HEK293 (cell line): Measurements from ENCODE around the gene HSF2BP.
"Not testable (repeated sequence)": the region's sequence is repeated elsewhere in the genome, so short reads cannot be mapped to it uniquely, and the experiment has no call there.

ENCODE experiments used
- CTCF ChIA-PET: fragments of 350-600 bp; formaldehyde crosslinking; extraction: SDS; loops from one replicate; lab custom pipeline; 2021; ENCODE audit warnings: antibody characterized with exemption; lab: Yijun Ruan, JAX
- POLR2A ChIA-PET: fragments of 300-600 bp; formaldehyde crosslinking; extraction: SDS; loops from one replicate; lab custom pipeline; 2020; ENCODE audit warnings: antibody characterized with exemption, inconsistent platforms; lab: Yijun Ruan, JAX
- H3K27ac ChIP-seq: fragments of 200-500 bp; sonication (Bioruptor generic); 2 replicates; pipeline ENCODE4 v1.5.1; 2014; ENCODE audit warnings: low read depth, low read length, control low read depth, inconsistent platforms; ENCODE audit errors: extremely low read depth
- H3K36me3 ChIP-seq, 2 experiments: fragments of 200-500 bp in 1 of 2; sonication (Bioruptor generic) in 1 of 2; 1 replicate in 1 of 2; 2 replicates in 1 of 2; pipeline ENCODE4 v1.5.1; 2014 to 2017; ENCODE audit warnings: inconsistent platforms in 2 of 2, low read length in 2 of 2; ENCODE audit not compliant: control insufficient read depth in 2 of 2, insufficient read depth in 1 of 2
- H3K4me1 ChIP-seq: fragments of 200-500 bp; sonication (Bioruptor generic); 2 replicates; pipeline ENCODE4 v1.5.1; 2014; ENCODE audit warnings: mild to moderate bottlenecking, low read length, inconsistent platforms; ENCODE audit not compliant: control insufficient read depth, insufficient read depth
- H3K4me3 ChIP-seq: 2 replicates; pipeline ENCODE4 v1.5.1; 2011; ENCODE audit warnings: low read depth, mild to moderate bottlenecking, control low read depth, low read length, moderate library complexity
- H3K9me3 ChIP-seq: fragments of 200-500 bp; sonication (Bioruptor generic); 2 replicates; pipeline ENCODE4 v1.5.1; 2014; ENCODE audit warnings: low read depth, low read length, inconsistent platforms; ENCODE audit not compliant: control insufficient read depth, insufficient read depth
- GLIS1 ChIP-seq: fragments of 450-650 bp; formaldehyde crosslinking; IDR thresholded peaks from 2 replicates; pipeline ENCODE4 v1.5.1; 2016; ENCODE audit warnings: missing biosample characterization, missing genetic modification characterization
- OVOL3 ChIP-seq: fragments of 450-650 bp; formaldehyde crosslinking; IDR thresholded peaks from 2 replicates; pipeline ENCODE4 v1.5.1; 2016; ENCODE audit warnings: missing biosample characterization, missing genetic modification characterization
- ZBTB21 ChIP-seq: fragments of 450-650 bp; formaldehyde crosslinking; IDR thresholded peaks from 2 replicates; pipeline ENCODE4 v1.5.1; 2017; ENCODE audit warnings: missing biosample characterization, missing genetic modification characterization
- ZBTB7A ChIP-seq: fragments of 450-650 bp; formaldehyde crosslinking; IDR thresholded peaks from 2 replicates; pipeline ENCODE4 v1.5.1; 2016; ENCODE audit warnings: low read depth, missing biosample characterization, missing genetic modification characterization
- ZNF10 ChIP-seq: fragments of 450-650 bp; formaldehyde crosslinking; IDR thresholded peaks from 2 replicates; pipeline ENCODE4 v1.5.1; 2017; ENCODE audit warnings: missing biosample characterization, missing genetic modification characterization
- ZNF239 ChIP-seq: fragments of 450-650 bp; formaldehyde crosslinking; IDR thresholded peaks from 2 replicates; pipeline ENCODE4 v1.5.1; 2016; ENCODE audit warnings: missing biosample characterization, missing genetic modification characterization
- ZNF274 ChIP-seq, 2 experiments: fragments of 200-500 bp in 1 of 2; fragments of 450-650 bp in 1 of 2; sonication (Bioruptor generic) in 1 of 2; formaldehyde crosslinking in 1 of 2; IDR thresholded peaks; 2 replicates each; pipeline versions ENCODE4 v1.5.1 to v1.6.1; 2014 to 2016; ENCODE audit warnings: borderline replicate concordance in 1 of 2, inconsistent platforms in 1 of 2, low read length in 1 of 2, missing biosample characterization in 1 of 2, missing genetic modification characterization in 1 of 2
- ZNF341 ChIP-seq: fragments of 450-650 bp; formaldehyde crosslinking; IDR thresholded peaks from 2 replicates; pipeline ENCODE4; 2016; ENCODE audit warnings: low read depth, missing biosample characterization, missing genetic modification characterization
- ZNF423 ChIP-seq: fragments of 450-650 bp; formaldehyde crosslinking; IDR thresholded peaks from 2 replicates; pipeline ENCODE4 v1.5.1; 2016; ENCODE audit warnings: missing biosample characterization, missing genetic modification characterization
- ZNF518A ChIP-seq: fragments of 450-650 bp; formaldehyde crosslinking; conservative IDR thresholded peaks from 2 replicates; pipeline ENCODE4 v1.5.1; 2016; ENCODE audit warnings: low read depth, missing biosample characterization, missing genetic modification characterization
- ZNF561 ChIP-seq: fragments of 450-650 bp; IDR thresholded peaks from 2 replicates; pipeline ENCODE4 v1.5.1; 2018; ENCODE audit warnings: missing biosample characterization, missing genetic modification characterization, borderline replicate concordance
- ZNF600 ChIP-seq: fragments of 450-650 bp; formaldehyde crosslinking; IDR thresholded peaks from 2 replicates; pipeline ENCODE4 v1.5.1; 2016; ENCODE audit warnings: missing biosample characterization, missing genetic modification characterization
- ZNF623 ChIP-seq: fragments of 450-650 bp; formaldehyde crosslinking; IDR thresholded peaks from 2 replicates; pipeline ENCODE4 v1.5.1; 2016; ENCODE audit warnings: missing biosample characterization, missing genetic modification characterization
- ZNF624 ChIP-seq: fragments of 450-650 bp; formaldehyde crosslinking; IDR thresholded peaks from 2 replicates; pipeline ENCODE4 v1.5.1; 2017; ENCODE audit warnings: missing biosample characterization, missing genetic modification characterization
- ZNF658 ChIP-seq: fragments of 450-650 bp; formaldehyde crosslinking; IDR thresholded peaks from 2 replicates; pipeline ENCODE4; 2016; ENCODE audit warnings: missing biosample characterization, missing genetic modification characterization
- ZNF707 ChIP-seq: fragments of 450-650 bp; formaldehyde crosslinking; IDR thresholded peaks from 2 replicates; pipeline ENCODE4 v1.5.1; 2016; ENCODE audit warnings: missing biosample characterization, missing genetic modification characterization
- TF ChIP-seq, protein P1 (sequence below): fragments of 450-650 bp; formaldehyde crosslinking; IDR thresholded peaks from 2 replicates; pipeline ENCODE4; 2016; ENCODE audit warnings: missing biosample characterization, missing genetic modification characterization
- TF ChIP-seq, protein P2 (sequence below): fragments of 450-650 bp; formaldehyde crosslinking; IDR thresholded peaks from 2 replicates; pipeline ENCODE4 v1.5.1; 2016; ENCODE audit warnings: missing biosample characterization, missing genetic modification characterization
- TF ChIP-seq, protein P3 (sequence below): fragments of 450-650 bp; formaldehyde crosslinking; IDR thresholded peaks from 2 replicates; pipeline ENCODE4 v1.5.1; 2016; ENCODE audit warnings: missing biosample characterization, missing genetic modification characterization
- TF ChIP-seq, protein P4 (sequence below): fragments of 450-650 bp; formaldehyde crosslinking; IDR thresholded peaks from 2 replicates; pipeline ENCODE4 v1.5.1; 2016; ENCODE audit warnings: missing biosample characterization, missing genetic modification characterization

The HSF2BP gene

GRCh38 chr21:43651926-43652325 is 7.4 kb downstream of the HSF2BP start:
- H3K4me3 ChIP-seq, H3K36me3 ChIP-seq, H3K27ac ChIP-seq, POLR2A ChIA-PET, H3K4me1 ChIP-seq, H3K9me3 ChIP-seq: not testable (repeated sequence)
- TF ChIP-seq GLIS1: peak; percentile 36; the same call in 1 of the 2 replicates
- CTCF ChIA-PET: interaction anchor here (0.7 to 0.9 kb wide), 2 partner anchors 24 to 72 kb away, joined by 3 read pairs; no protein-coding TSS in a partner anchor

DNA sequence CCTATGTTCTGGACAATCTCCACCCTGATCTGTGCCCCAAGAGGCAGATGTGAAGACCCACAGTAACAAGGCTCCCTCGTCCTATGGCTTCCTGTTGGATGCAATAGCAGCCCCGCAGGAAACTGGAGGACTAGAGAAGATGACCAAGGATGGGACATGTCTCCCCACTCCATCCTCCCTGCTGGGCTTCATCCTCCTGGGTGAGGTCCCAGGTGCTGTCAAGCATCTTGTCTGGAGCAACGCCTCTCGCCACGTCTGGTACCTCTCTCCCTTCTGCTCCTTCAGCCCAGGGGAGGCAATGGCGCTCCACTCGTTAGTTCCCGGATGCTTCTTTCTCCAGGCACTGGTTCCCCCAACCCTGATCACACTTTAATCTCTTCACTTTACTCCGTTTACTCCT is 11.1 kb downstream of the HSF2BP start:
- Histone ChIP-seq H3K4me3 (no peak overlapping the region), H3K27ac (no peak overlapping the region), H3K36me3 (no peaks in the 10 kb centered on the region), H3K4me1 (peaks cover 7% of the 10 kb centered on the region; the same call in 1 of the 2 replicates), H3K9me3 (no peaks in the 10 kb centered on the region)
- POLR2A ChIA-PET: interaction anchor here (0.7 kb wide), 1 partner anchor 330 kb away, joined by 4 read pairs; no protein-coding TSS in a partner anchor
- CTCF ChIA-PET: interaction anchor here (0.6 to 2.0 kb wide), 2 partner anchors 23 to 714 kb away, joined by 3 to 4 read pairs; no protein-coding TSS in a partner anchor
- TF ChIP-seq ZNF624 (no peak), ZNF10 (tag by site-specific recombination) (no peak), ZNF341 (no peak), ZNF518A (tag by site-specific recombination) (no peak), ZNF423 (tag by site-specific recombination) (no peak), ZNF623 (tag by site-specific recombination) (no peak), ZNF658 (tag by site-specific recombination) (no peak), ZNF274 (IDR thresholded peaks at IDR 0.05; ENCODE audit: low read length) (no peak), ZNF274 (tag by site-specific recombination; IDR thresholded peaks at IDR 0.05; ENCODE audit: borderline replicate concordance) (no peak), ZNF707 (tag by site-specific recombination) (no peak)
- TF ChIP-seq, protein P1, sequence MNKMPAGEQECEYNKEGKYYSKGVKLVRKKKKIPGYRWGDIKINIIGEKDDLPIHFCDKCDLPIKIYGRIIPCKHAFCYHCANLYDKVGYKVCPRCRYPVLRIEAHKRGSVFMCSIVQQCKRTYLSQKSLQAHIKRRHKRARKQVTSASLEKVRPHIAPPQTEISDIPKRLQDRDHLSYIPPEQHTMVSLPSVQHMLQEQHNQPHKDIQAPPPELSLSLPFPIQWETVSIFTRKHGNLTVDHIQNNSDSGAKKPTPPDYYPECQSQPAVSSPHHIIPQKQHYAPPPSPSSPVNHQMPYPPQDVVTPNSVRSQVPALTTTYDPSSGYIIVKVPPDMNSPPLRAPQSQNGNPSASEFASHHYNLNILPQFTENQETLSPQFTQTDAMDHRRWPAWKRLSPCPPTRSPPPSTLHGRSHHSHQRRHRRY (tag by site-specific recombination): no peak
- TF ChIP-seq, protein P2, sequence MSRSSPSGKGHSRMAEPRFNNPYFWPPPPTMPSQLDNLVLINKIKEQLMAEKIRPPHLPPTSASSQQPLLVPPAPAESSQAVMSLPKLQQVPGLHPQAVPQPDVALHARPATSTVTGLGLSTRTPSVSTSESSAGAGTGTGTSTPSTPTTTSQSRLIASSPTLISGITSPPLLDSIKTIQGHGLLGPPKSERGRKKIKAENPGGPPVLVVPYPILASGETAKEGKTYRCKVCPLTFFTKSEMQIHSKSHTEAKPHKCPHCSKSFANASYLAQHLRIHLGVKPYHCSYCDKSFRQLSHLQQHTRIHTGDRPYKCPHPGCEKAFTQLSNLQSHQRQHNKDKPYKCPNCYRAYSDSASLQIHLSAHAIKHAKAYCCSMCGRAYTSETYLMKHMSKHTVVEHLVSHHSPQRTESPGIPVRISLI (tag by site-specific recombination): no peak

- Histone ChIP-seq H3K9me3 (no peaks in the 10 kb centered on the region), H3K4me1 (peaks cover 7% of the 10 kb centered on the region; the same call in 1 of the 2 replicates), H3K27ac (no peak overlapping the region), H3K4me3 (no peak overlapping the region), H3K36me3 (no peaks in the 10 kb centered on the region)
- ChIA-PET CTCF (interaction anchor here (0.5 to 2.5 kb wide), 19 partner anchors 9 to 624 kb away, joined by 3 to 15 read pairs (median 4); no protein-coding TSS in a partner anchor), POLR2A (no interaction called here)
- TF ChIP-seq ZBTB7A (no peak), ZBTB21 (tag by site-specific recombination) (peak; percentile 64), ZNF239 (tag by site-specific recombination) (no peak), OVOL3 (tag by site-specific recombination) (no peak), ZNF600 (tag by site-specific recombination) (no peak), ZNF561 (tag by site-specific recombination) (0 out of 2 replicates have a peak, but pooled peaks have one; percentile 27)
- TF ChIP-seq, protein P3, sequence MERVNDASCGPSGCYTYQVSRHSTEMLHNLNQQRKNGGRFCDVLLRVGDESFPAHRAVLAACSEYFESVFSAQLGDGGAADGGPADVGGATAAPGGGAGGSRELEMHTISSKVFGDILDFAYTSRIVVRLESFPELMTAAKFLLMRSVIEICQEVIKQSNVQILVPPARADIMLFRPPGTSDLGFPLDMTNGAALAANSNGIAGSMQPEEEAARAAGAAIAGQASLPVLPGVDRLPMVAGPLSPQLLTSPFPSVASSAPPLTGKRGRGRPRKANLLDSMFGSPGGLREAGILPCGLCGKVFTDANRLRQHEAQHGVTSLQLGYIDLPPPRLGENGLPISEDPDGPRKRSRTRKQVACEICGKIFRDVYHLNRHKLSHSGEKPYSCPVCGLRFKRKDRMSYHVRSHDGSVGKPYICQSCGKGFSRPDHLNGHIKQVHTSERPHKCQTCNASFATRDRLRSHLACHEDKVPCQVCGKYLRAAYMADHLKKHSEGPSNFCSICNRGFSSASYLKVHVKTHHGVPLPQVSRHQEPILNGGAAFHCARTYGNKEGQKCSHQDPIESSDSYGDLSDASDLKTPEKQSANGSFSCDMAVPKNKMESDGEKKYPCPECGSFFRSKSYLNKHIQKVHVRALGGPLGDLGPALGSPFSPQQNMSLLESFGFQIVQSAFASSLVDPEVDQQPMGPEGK (tag by site-specific recombination): peak; percentile 58; the same call in 1 of the 2 replicates
- TF ChIP-seq, protein P4, sequence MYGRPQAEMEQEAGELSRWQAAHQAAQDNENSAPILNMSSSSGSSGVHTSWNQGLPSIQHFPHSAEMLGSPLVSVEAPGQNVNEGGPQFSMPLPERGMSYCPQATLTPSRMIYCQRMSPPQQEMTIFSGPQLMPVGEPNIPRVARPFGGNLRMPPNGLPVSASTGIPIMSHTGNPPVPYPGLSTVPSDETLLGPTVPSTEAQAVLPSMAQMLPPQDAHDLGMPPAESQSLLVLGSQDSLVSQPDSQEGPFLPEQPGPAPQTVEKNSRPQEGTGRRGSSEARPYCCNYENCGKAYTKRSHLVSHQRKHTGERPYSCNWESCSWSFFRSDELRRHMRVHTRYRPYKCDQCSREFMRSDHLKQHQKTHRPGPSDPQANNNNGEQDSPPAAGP: peak; percentile 79; the same call in 1 of the 2 replicates
Observed at GRCh38 chr21:43646550-43647260, 12.6 kb downstream of the HSF2BP start.
